ENCODE results near the gene FGFR3. TPM values are rescaled to one million over a fixed set of nuclear protein-coding genes. Genes with fewer than 3 reads are reported as not detected.

Gene FGFR3
- total and polyA plus RNA-seq, 2 of the 8 experiments (the other 6 are each of a cell fraction or from before 2014, with no cell fraction given), result 9.0 to 19.5 TPM

DNA sequence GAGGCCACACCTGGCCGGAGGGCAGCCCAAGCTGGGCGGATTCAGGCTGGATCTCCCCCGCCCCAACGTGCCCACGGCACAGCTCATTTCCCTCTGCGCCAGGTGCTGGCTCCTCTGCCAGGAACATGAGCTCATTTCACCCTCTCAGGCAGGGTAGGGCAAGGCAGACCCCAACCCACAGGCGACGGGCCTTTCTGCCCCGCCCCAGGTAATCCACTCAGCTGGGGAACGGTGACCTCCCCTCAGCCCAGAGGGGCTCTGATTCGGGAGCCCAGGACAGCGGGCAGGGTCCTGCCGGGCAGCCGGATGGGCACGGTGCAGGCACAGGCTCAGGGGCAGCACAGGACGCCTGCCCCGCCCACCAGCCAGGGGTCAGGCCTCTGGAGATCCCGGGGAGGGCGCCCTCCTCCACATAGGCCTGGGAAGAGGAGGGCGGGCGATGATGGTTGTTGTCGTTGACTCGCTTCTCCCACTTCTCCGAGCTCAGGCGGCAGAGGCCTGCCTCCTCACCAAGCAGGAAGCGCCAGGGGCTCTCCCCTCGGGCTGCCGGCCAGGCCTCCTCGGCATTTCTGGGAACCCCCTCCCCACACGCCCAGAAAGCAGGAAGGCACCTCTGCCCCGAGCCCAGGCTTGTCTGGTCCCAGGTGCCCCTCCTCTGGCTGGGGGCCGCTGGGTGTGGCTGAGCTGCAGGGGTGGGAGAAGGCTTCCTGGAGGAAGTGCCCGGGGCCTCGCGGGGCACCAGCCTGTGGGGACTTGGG, 40.6 kb upstream of the FGFR3 start:
- Histone ChIP-seq H3K27me3 (replicated peaks in 1 of 4; ENCODE audit: control insufficient read depth in 3 of 4, extremely low read depth in 1 of 4, insufficient read depth in 3 of 4, low read length in 3 of 4) (peaks cover 0 to 4% (median 0%) of the 10 kb centered on the region in 4 experiments; a peak in 2 of 7 replicates), H3K56ac (replicated peaks; ENCODE audit: insufficient read length, low read depth, low read length) (no peak overlapping the region), H2BK12ac (ENCODE audit: low read depth, low read length) (0 out of 2 replicates have a peak overlapping the region, but pooled peaks have one; percentile 9), H2BK20ac (ENCODE audit: low read length) (no peak overlapping the region), H3K23ac (ENCODE audit: insufficient read length) (no peak overlapping the region), H3K4me3 (ENCODE audit: extremely low read depth in 1 of 4, insufficient read depth in 2 of 4, low read depth in 3 of 4, low read length in 4 of 4) (no peak overlapping the region), H2BK15ac (ENCODE audit: low read length) (no peak overlapping the region), H4K20me1 (replicated peaks in 1 of 2; ENCODE audit: control insufficient read depth in 1 of 2, insufficient read depth in 2 of 2, low read length in 2 of 2) (no peaks in the 10 kb centered on the region), H2AFZ (ENCODE audit: low read length) (no peak overlapping the region), H3K27ac (ENCODE audit: low read depth, low read length) (no peak overlapping the region), H3K9ac (replicated peaks in 1 of 4; ENCODE audit: extremely low read depth in 1 of 4, low read depth in 3 of 4, low read length in 3 of 4) (no peak overlapping the region), H3K4ac (replicated peaks; ENCODE audit: insufficient read length, low read depth, low read length) (no peak overlapping the region), H3K14ac (ENCODE audit: insufficient read length) (no peak overlapping the region), H2AK5ac (ENCODE audit: low read depth, low read length) (no peak overlapping the region), H3K23me2 (ENCODE audit: low read depth, low read length) (no peaks in the 10 kb centered on the region), H3K18ac (ENCODE audit: extremely low read depth, low read length) (no peak overlapping the region; the same call in 1 of the 2 replicates), H3K79me1 (ENCODE audit: low read depth, low read length) (no peaks in the 10 kb centered on the region), H3K79me2 (ENCODE audit: control insufficient read depth in 1 of 2, insufficient read depth in 2 of 2, low read length in 2 of 2) (no peaks in the 10 kb centered on the region), H3K36me3 (ENCODE audit: control insufficient read depth in 2 of 4, insufficient read depth in 4 of 4, low read length in 3 of 4) (no peaks in the 10 kb centered on the region), H3K4me2 (ENCODE audit: insufficient read depth in 1 of 2, low read depth in 2 of 2, low read length in 2 of 2) (no peak overlapping the region), H3K9me3 (ENCODE audit: insufficient read depth in 2 of 2, low read depth in 1 of 2, low read length in 1 of 2) (no peaks in the 10 kb centered on the region), H2BK120ac (replicated peaks; ENCODE audit: low read depth, low read length) (no peak overlapping the region), H4K8ac (ENCODE audit: extremely low read depth, insufficient read depth, low read length) (no peak overlapping the region; the same call in 1 of the 2 replicates), H3K4me1 (replicated peaks in 1 of 4; ENCODE audit: control insufficient read depth in 3 of 4, insufficient read depth in 4 of 4, low read length in 3 of 4) (peaks cover 0 to 14% (median 7%) of the 10 kb centered on the region in 4 experiments; a peak in 5 of 7 replicates), H4K5ac (ENCODE audit: insufficient read length, low read depth, low read length) (no peak overlapping the region), H4K91ac (replicated peaks; ENCODE audit: insufficient read length, low read length) (peak overlapping the region; percentile 22), H2BK5ac (ENCODE audit: low read depth, low read length) (peak overlapping the region; percentile 44; the same call in 1 of the 2 replicates)
- FAIRE-seq (no peak), DNase-seq (ENCODE audit: low read depth in 1 of 2, low spot score in 2 of 2) (no peak)
- CTCF ChIA-PET (ENCODE audit: partially characterized antibody), result interaction anchor here (0.6 to 52.9 kb wide), 10 partner anchors 22 to 661 kb away, joined by 3 to 2507 read pairs (median 4); partner anchors contain the start of gene FGFR3
- peak in 1 of 2 experiments; percentile 18; a peak in 1 of 4 replicates for TF ChIP-seq RAD21 (IDR thresholded peaks at IDR 0.05 in 1 of 2, conservative IDR thresholded peaks at IDR 0.05 in 1 of 2; ENCODE audit: low read depth in 2 of 2, low read length in 2 of 2)
- no peak for TF ChIP-seq ZNF274 (IDR thresholded peaks at IDR 0.05; ENCODE audit: borderline replicate concordance, extremely low read depth, low read length)
- POLR2A ChIA-PET (ENCODE audit: partially characterized antibody), result interaction anchor here (0.7 to 2.5 kb wide), 13 partner anchors 8 to 54 kb away, joined by 3 to 8 read pairs (median 4); no protein-coding TSS in a partner anchor
- 72% methylated on average over 22 of the region's 35 CpGs; no CpG with 5 or more reads in 1 of the 2 experiments for WGBS, 2 experiments (ENCODE audit: extremely low coverage in 1 of 2, insufficient coverage in 1 of 2, insufficient read length in 1 of 2, insufficient replicate concordance in 2 of 2, low coverage in 1 of 2, low lambda C conversion rate in 2 of 2, missing lambda C conversion rate in 1 of 2)

Data from H1 (cell line).